Astrocyte (in vitro differentiated cells and primary cell): ENCODE measurements around the gene ELMO1. TPM values are rescaled to one million over a fixed set of nuclear protein-coding genes. Genes with fewer than 3 reads are reported as not detected.
A peak's percentile ranks its signal among the peaks of the same experiment; 100 is the strongest.

Experiments
- DNase-seq: peaks from one replicate; pipeline ENCODE4 v3.0.0-alpha.2; 2010; ENCODE audit warnings: low read depth
- FAIRE-seq: peaks from 2 replicates; lab custom pipeline; 2011; peaks lifted over from hg19 to GRCh38; lab: Jason Lieb, UNC
- H2AFZ ChIP-seq: 2 replicates; pipeline ENCODE4 v1.6.0; 2012; ENCODE audit warnings: low read depth, low read length, inconsistent platforms
- H3K27ac ChIP-seq: 2 replicates; pipeline ENCODE4 v1.5.1; 2011; ENCODE audit warnings: low read depth, low read length, inconsistent platforms
- H3K27me3 ChIP-seq: 2 replicates; pipeline ENCODE4 v1.6.0; 2011; ENCODE audit warnings: low read length, inconsistent platforms; ENCODE audit not compliant: insufficient read depth
- H3K36me3 ChIP-seq: 2 replicates; pipeline ENCODE4 v1.5.1; 2011; ENCODE audit warnings: low read length, inconsistent platforms; ENCODE audit not compliant: insufficient read depth
- H3K4me1 ChIP-seq: 2 replicates; pipeline ENCODE4 v1.5.1; 2011; ENCODE audit warnings: low read length, inconsistent platforms; ENCODE audit not compliant: insufficient read depth
- H3K4me2 ChIP-seq: 2 replicates; pipeline ENCODE4 v1.6.0; 2012; ENCODE audit warnings: low read length, inconsistent platforms
- H3K4me3 ChIP-seq: 2 replicates; pipeline ENCODE4 v1.5.1; 2011; ENCODE audit warnings: low read depth, mild to moderate bottlenecking, low read length, inconsistent platforms; ENCODE audit not compliant: insufficient read depth
- H3K79me2 ChIP-seq: 2 replicates; pipeline ENCODE4 v1.6.0; 2012; ENCODE audit warnings: mild to moderate bottlenecking, low read length, inconsistent platforms; ENCODE audit not compliant: insufficient read depth
- H3K9ac ChIP-seq: 2 replicates; pipeline ENCODE4 v1.6.0; 2012; ENCODE audit warnings: mild to moderate bottlenecking, low read length, inconsistent platforms
- H3K9me3 ChIP-seq: 2 replicates; pipeline ENCODE4 v1.5.1; 2012; ENCODE audit warnings: low read depth, mild to moderate bottlenecking, low read length, inconsistent platforms; ENCODE audit not compliant: insufficient read depth
- H4K20me1 ChIP-seq: 2 replicates; pipeline ENCODE4 v1.6.0; 2012; ENCODE audit warnings: low read length, inconsistent platforms; ENCODE audit not compliant: insufficient read depth
- H3K27ac Mint-ChIP-seq: one replicate; pipeline ENCODE4 v1.8.0; 2021; ENCODE audit warnings: mild to moderate bottlenecking, mixed read lengths; ENCODE audit not compliant: unreplicated experiment
- H3K27me3 Mint-ChIP-seq: one replicate; pipeline ENCODE4 v1.8.0; 2021; ENCODE audit warnings: low read depth, mixed read lengths; ENCODE audit not compliant: unreplicated experiment
- H3K36me3 Mint-ChIP-seq: one replicate; pipeline ENCODE4 v1.8.0; 2021; ENCODE audit warnings: low read depth, mixed read lengths; ENCODE audit not compliant: unreplicated experiment
- H3K4me1 Mint-ChIP-seq: one replicate; pipeline ENCODE4 v1.8.0; 2021; ENCODE audit warnings: low read depth, mixed read lengths; ENCODE audit not compliant: unreplicated experiment
- H3K4me3 Mint-ChIP-seq: one replicate; pipeline ENCODE4 v1.8.0; 2021; ENCODE audit warnings: mild to moderate bottlenecking, moderate library complexity, mixed read lengths; ENCODE audit not compliant: unreplicated experiment
- H3K9me3 Mint-ChIP-seq: one replicate; pipeline ENCODE4 v1.8.0; 2021; ENCODE audit warnings: mild to moderate bottlenecking, mixed read lengths; ENCODE audit not compliant: unreplicated experiment
- EZH2 ChIP-seq: IDR thresholded peaks from 2 replicates; pipeline ENCODE4 v1.6.1; 2012; ENCODE audit warnings: mild to moderate bottlenecking, low read length, inconsistent platforms; ENCODE audit not compliant: insufficient read depth
- total RNA-seq: library from RNA; stranded (reverse); gene quantifications from 2 replicates; pipeline ENCODE4 v1.2.1, GENCODE V29; 2021
- TF ChIP-seq, protein P1 (sequence below): IDR thresholded peaks from 2 replicates; pipeline ENCODE4 v1.5.1; 2011; ENCODE audit warnings: low read depth, mild to moderate bottlenecking, inconsistent platforms, low read length, moderate library complexity; ENCODE audit not compliant: insufficient read depth

ELMO1 gene
- total RNA-seq, 1 donor from 2014 or later: 20.4 TPM

- Mint-ChIP-seq H3K9me3 (peaks cover 3% of the 10 kb centered on the region), H3K4me3 (no peak overlapping the region), H3K27ac (peak overlapping the region; percentile 69), H3K4me1 (peaks cover 32% of the 10 kb centered on the region), H3K27me3 (no peaks in the 10 kb centered on the region), H3K36me3 (peaks cover 4% of the 10 kb centered on the region)
- H3K4me2 ChIP-seq: peak overlapping the region; percentile 14
- no peaks in the 10 kb centered on the region for H3K79me2 ChIP-seq
- no peaks in the 10 kb centered on the region for H4K20me1 ChIP-seq
- H3K9me3 ChIP-seq: no peaks in the 10 kb centered on the region
- no peak overlapping the region for H3K4me3 ChIP-seq
- TF ChIP-seq, protein P1, sequence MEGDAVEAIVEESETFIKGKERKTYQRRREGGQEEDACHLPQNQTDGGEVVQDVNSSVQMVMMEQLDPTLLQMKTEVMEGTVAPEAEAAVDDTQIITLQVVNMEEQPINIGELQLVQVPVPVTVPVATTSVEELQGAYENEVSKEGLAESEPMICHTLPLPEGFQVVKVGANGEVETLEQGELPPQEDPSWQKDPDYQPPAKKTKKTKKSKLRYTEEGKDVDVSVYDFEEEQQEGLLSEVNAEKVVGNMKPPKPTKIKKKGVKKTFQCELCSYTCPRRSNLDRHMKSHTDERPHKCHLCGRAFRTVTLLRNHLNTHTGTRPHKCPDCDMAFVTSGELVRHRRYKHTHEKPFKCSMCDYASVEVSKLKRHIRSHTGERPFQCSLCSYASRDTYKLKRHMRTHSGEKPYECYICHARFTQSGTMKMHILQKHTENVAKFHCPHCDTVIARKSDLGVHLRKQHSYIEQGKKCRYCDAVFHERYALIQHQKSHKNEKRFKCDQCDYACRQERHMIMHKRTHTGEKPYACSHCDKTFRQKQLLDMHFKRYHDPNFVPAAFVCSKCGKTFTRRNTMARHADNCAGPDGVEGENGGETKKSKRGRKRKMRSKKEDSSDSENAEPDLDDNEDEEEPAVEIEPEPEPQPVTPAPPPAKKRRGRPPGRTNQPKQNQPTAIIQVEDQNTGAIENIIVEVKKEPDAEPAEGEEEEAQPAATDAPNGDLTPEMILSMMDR: no peak
- TF ChIP-seq EZH2: no peak
- no peaks in the 10 kb centered on the region for H3K4me1 ChIP-seq
- no peak overlapping the region for H2AFZ ChIP-seq
- no peak for DNase-seq
- no peak for FAIRE-seq
- no peaks in the 10 kb centered on the region for H3K36me3 ChIP-seq
- no peak overlapping the region for H3K9ac ChIP-seq
- H3K27me3 ChIP-seq: no peaks in the 10 kb centered on the region
- H3K27ac ChIP-seq: peak overlapping the region; percentile 41
These were observed 94.6 kb downstream of the ELMO1 start for GRCh38 chr7:37353949-37354655.

DNA sequence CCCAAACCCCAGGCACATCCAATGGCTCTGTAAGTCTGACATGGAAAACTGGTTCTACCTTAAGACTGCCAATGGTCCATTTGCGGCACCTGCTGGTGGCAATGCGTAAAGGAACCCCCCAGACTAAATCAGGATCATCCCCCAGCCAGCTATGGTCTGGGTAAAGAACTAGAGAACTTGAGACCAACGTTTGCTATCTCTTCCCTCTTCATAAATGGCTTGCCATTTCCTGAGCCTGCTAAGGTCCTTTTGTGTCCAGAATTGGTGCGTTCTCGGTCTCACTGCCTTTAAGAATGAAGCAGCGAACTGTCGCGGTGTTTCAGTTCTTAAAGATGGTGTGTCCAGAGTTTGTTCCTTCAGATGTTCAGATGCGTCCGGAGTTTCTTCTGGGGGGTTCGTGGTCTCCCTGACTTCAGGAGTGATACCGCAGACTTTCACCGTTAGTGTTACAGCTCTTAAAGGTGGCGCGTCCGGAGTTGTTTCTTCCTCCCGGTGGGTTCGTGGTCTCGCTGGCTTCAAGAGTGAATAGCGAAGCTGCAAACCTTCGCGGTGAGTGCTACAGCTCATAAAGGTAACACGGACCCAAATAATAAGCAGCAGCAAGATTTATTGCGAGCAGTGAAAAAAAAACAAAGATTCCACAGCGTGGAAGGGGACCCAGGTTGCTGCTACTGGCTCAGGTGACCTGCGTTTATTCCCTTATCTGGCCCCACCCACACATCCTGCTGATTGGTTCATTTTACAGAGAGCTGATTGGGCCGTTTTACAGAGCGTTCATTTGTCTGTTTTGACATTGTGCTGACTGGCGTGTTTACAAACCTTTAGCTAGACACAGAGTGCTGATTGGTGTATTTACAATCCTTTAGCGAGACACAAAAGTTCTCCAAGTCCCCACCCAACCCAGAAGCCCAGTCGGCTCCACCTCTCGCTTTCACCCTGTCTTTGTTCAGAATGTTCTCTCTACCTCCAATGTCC, 95.4 kb downstream of the ELMO1 start:
- DNase-seq: no peak
- no peak overlapping the region for H3K4me3 ChIP-seq
- no peaks in the 10 kb centered on the region for H3K27me3 Mint-ChIP-seq
- no peaks in the 10 kb centered on the region for H3K27me3 ChIP-seq
- no peaks in the 10 kb centered on the region for H3K9me3 ChIP-seq
- peaks cover 3% of the 10 kb centered on the region for H3K9me3 Mint-ChIP-seq
- no peak overlapping the region for H3K27ac ChIP-seq
- no peak for FAIRE-seq
- H3K36me3 ChIP-seq: no peaks in the 10 kb centered on the region
- H3K4me1 ChIP-seq: no peaks in the 10 kb centered on the region
- no peak overlapping the region for H3K4me3 Mint-ChIP-seq
- H3K36me3 Mint-ChIP-seq: peaks cover 4% of the 10 kb centered on the region
- no peak overlapping the region for H3K4me2 ChIP-seq
- no peaks in the 10 kb centered on the region for H4K20me1 ChIP-seq
- no peak for TF ChIP-seq EZH2
- TF ChIP-seq, protein P1: no peak
- no peak overlapping the region for H2AFZ ChIP-seq
- H3K9ac ChIP-seq: no peak overlapping the region
- peaks cover 32% of the 10 kb centered on the region for H3K4me1 Mint-ChIP-seq
- H3K27ac Mint-ChIP-seq: peak overlapping the region; percentile 69
- H3K79me2 ChIP-seq: no peaks in the 10 kb centered on the region
